Astrocyte of the spinal cord (primary cell): Measurements from ENCODE around the gene CIROP.
A peak's percentile ranks its signal among the peaks of the same experiment; 100 is the strongest.

Experiments used
- DNase-seq: peaks from one replicate; pipeline ENCODE4 v3.0.0; 2011; ENCODE audit warnings: low read depth, low spot score
- H3K4me3 ChIP-seq: 2 replicates; pipeline ENCODE4 v1.5.1; 2011; ENCODE audit warnings: low read depth, mild to moderate bottlenecking, low read length, moderate library complexity
- CTCF ChIP-seq: IDR thresholded peaks from 2 replicates; pipeline ENCODE4 v1.5.1; 2012; ENCODE audit warnings: low read depth, mild to moderate bottlenecking, low read length, inconsistent platforms
- in situ Hi-C: cut with HindIII; loops from 2 replicates; pipeline ENCODE4 v1.10.0; 2017; ENCODE audit warnings: low sequenced_read_pairs

Gene CIROP

DNA sequence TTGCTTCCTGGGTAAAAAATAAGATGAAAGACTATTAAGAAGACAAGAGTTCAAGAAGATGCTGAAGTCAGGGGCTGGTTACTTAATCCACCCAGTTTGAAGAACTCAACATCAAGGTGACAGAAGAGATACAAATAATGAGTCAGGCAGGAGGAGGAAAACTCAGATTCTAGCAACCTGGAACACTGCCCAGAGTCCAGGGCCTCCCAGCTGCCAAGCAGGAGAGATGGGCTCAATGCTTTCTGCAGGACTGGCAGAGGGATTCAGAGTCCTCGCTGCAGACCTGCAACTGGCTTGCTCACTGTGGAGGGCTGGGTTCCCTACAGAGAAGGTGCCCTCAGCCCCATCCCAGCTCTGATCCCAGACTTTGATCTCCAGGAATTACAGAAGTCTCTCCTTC is 42.9 kb upstream of the CIROP start:
- peak; percentile 31 for DNase-seq
- H3K4me3 ChIP-seq: no peak overlapping the region
- in situ Hi-C loops: no loop called here
- no peak for TF ChIP-seq CTCF

DNA sequence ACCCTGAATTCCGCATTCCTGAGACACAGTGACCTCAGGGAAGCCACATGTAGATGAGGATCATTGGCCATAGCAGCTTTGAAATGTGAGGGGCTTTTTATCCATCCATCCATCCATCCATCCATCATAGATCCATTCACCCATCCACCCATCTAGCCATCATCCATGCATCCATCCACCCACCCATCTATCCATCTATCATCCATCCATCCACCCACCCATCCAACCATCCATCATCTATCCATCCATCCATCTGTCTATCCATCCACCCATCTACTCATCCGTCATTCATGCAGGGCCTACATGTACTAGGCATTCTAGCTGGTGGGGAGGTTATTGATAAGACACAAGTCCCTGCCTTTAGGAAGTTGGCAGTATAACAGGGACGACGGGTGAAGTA is 42.2 kb upstream of the CIROP start:
- DNase-seq: no peak
- H3K4me3 ChIP-seq: no peak overlapping the region
- in situ Hi-C loops: no loop called here
- no peak for TF ChIP-seq CTCF

- no peak for DNase-seq
- in situ Hi-C loops: no loop called here
Observed at GRCh38 chr14:23146351-23146910, 41.6 kb upstream of the CIROP start.

DNA sequence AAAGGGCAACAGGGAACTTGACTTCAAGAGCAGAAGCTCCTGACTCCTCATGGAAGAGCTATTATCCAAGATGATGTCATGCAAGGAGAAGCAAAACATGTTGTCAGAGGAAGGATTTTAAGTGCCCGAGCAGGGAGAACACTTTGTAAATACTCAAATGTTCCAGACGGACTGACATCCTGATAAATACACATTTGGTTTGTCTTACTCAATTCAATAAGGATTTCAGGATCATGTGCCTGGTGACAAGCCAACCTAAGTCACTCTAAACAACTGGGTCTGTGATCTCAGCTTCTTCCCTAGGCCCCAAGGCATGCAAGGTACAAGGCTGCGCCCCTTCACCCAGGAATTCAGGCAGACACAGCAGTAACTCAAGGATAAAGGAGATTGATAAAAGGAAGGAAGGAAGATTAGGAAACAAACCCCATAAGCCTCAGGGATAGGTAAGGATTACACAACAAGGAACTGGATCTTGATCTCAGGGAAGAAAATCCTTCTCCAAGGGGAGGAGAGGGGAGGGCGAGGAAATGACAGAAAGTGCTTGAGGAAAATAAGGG is 41.1 kb upstream of the CIROP start:
- H3K4me3 ChIP-seq: no peak overlapping the region
- in situ Hi-C loops: no loop called here
- no peak for DNase-seq
- no peak for TF ChIP-seq CTCF

More at GRCh38 chr14:23146351-23146910, 41.6 kb upstream of the CIROP start:
- TF ChIP-seq CTCF: no peak
- H3K4me3 ChIP-seq: no peak overlapping the region

GRCh38 chr14:23143911-23144310 is 39.1 kb upstream of the CIROP start:
- no peak for TF ChIP-seq CTCF
- no peak for DNase-seq
- no peak overlapping the region for H3K4me3 ChIP-seq
- in situ Hi-C loops: no loop called here

GRCh38 chr14:23142826-23143225 is 38.0 kb upstream of the CIROP start:
- no peak overlapping the region for H3K4me3 ChIP-seq
- TF ChIP-seq CTCF: no peak
- DNase-seq: no peak
- in situ Hi-C loops: no loop called here
